Measurements from ENCODE around the gene CFAP46. TPM values are rescaled to one million over a fixed set of nuclear protein-coding genes. Genes with fewer than 3 reads are reported as not detected.

CFAP46 gene
- total RNA-seq, 2 experiments from 2014 or later = not detected

GRCh38 chr10:132851451-132851850, 90.9 kb downstream of the CFAP46 start:
- Mint-ChIP-seq H3K27me3 (ENCODE audit: low read depth) (peaks cover 16% of the 10 kb centered on the region), H3K4me1 (ENCODE audit: low read depth) (peaks cover 8% of the 10 kb centered on the region), H3K27ac (no peak overlapping the region), H3K9me3 (ENCODE audit: insufficient read depth) (no peaks in the 10 kb centered on the region), H3K4me3 (no peak overlapping the region), H3K36me3 (ENCODE audit: low read depth) (no peaks in the 10 kb centered on the region)
- ChIA-PET CTCF (no interaction called here), POLR2A (interaction anchor here (0.9 kb wide), 1 partner anchor 457 kb away, joined by 3 read pairs; no protein-coding TSS in a partner anchor)
- ATAC-seq (no peak), DNase-seq (no peak)

GRCh38 chr10:132850896-132851295, 91.5 kb downstream of the CFAP46 start:
- DNase-seq (no peak), ATAC-seq (no peak)
- H3K36me3 Mint-ChIP-seq (ENCODE audit: low read depth) = no peaks in the 10 kb centered on the region
- POLR2A ChIA-PET = interaction anchor here (0.9 kb wide), 1 partner anchor 457 kb away, joined by 3 read pairs; no protein-coding TSS in a partner anchor
- no peaks in the 10 kb centered on the region for H3K9me3 Mint-ChIP-seq (ENCODE audit: insufficient read depth)
- peaks cover 13% of the 10 kb centered on the region for H3K27me3 Mint-ChIP-seq (ENCODE audit: low read depth)
- CTCF ChIA-PET = no interaction called here
- H3K4me3 Mint-ChIP-seq = no peak overlapping the region
- no peak overlapping the region for H3K27ac Mint-ChIP-seq
- H3K4me1 Mint-ChIP-seq (ENCODE audit: low read depth) = peaks cover 8% of the 10 kb centered on the region

DNA sequence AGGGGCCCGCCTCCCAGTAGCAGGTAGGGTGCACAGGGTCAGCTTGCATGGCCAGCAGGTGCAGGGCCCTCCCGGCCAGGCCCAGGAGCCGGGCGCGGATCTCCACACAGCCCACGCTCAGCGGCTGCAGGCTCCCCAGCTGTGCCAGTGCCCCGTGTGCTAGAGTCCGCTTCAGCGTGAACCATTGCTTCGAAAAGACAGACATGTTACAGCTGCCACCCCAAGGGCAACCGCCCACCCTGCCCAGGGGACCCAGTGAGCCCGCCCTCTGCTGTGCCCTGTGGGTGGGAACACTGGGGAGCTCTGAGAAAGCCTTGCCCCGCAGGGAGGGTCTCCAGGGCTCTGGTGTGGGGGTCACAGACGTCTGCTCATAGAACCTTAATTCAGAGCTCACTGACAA, 92.1 kb downstream of the CFAP46 start:
- DNase-seq (no peak), ATAC-seq (no peak)
- ChIA-PET CTCF (no interaction called here), POLR2A (no interaction called here)
- no peak overlapping the region for H3K4me3 Mint-ChIP-seq
- no peak overlapping the region for H3K27ac Mint-ChIP-seq
- H3K36me3 Mint-ChIP-seq (ENCODE audit: low read depth) = no peaks in the 10 kb centered on the region
- H3K4me1 Mint-ChIP-seq (ENCODE audit: low read depth) = peaks cover 8% of the 10 kb centered on the region
- H3K9me3 Mint-ChIP-seq (ENCODE audit: insufficient read depth) = no peaks in the 10 kb centered on the region
- H3K27me3 Mint-ChIP-seq (ENCODE audit: low read depth) = peaks cover 12% of the 10 kb centered on the region

GRCh38 chr10:132849546-132850031, 92.8 kb downstream of the CFAP46 start:
- CTCF ChIA-PET = no interaction called here
- peaks cover 8% of the 10 kb centered on the region for H3K4me1 Mint-ChIP-seq (ENCODE audit: low read depth)
- H3K27me3 Mint-ChIP-seq (ENCODE audit: low read depth) = peaks cover 11% of the 10 kb centered on the region
- H3K27ac Mint-ChIP-seq = no peak overlapping the region
- DNase-seq (no peak), ATAC-seq (no peak)
- no peaks in the 10 kb centered on the region for H3K9me3 Mint-ChIP-seq (ENCODE audit: insufficient read depth)
- no peak overlapping the region for H3K4me3 Mint-ChIP-seq
- POLR2A ChIA-PET = no interaction called here
- H3K36me3 Mint-ChIP-seq (ENCODE audit: low read depth) = no peaks in the 10 kb centered on the region

GRCh38 chr10:132848951-132849545, 93.3 kb downstream of the CFAP46 start:
- no peak for ATAC-seq
- ChIA-PET POLR2A (no interaction called here), CTCF (no interaction called here)
- DNase-seq = no peak
- Mint-ChIP-seq H3K27ac (no peak overlapping the region), H3K9me3 (ENCODE audit: insufficient read depth) (no peaks in the 10 kb centered on the region), H3K4me1 (ENCODE audit: low read depth) (peaks cover 8% of the 10 kb centered on the region), H3K4me3 (no peak overlapping the region), H3K36me3 (ENCODE audit: low read depth) (no peaks in the 10 kb centered on the region), H3K27me3 (ENCODE audit: low read depth) (peaks cover 9% of the 10 kb centered on the region)

DNA sequence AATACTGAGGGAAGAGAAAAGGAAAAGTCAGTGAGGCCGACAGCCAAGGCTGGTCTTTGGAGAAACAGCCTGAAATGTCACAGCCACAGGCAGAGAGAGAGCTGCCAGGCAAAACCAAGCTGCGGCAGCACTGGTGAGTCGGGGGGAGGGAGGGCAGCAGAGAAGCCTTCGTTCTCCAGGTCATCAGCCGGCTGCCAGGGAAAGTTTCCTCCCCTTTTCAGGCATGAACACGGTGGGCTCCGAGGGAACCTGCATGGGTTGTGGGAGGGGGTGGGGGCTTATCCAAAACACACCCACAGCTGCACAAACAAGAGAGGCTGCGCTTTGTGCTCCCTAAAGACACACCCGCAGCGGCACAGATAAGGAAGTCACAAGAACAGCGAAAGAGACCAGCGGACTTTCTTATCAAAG, 94.1 kb downstream of the CFAP46 start:
- ATAC-seq (no peak), DNase-seq (no peak)
- peaks cover 4% of the 10 kb centered on the region for H3K27me3 Mint-ChIP-seq (ENCODE audit: low read depth)
- no peaks in the 10 kb centered on the region for H3K9me3 Mint-ChIP-seq (ENCODE audit: insufficient read depth)
- CTCF ChIA-PET = no interaction called here
- H3K4me1 Mint-ChIP-seq (ENCODE audit: low read depth) = peaks cover 8% of the 10 kb centered on the region
- POLR2A ChIA-PET = no interaction called here
- H3K27ac Mint-ChIP-seq = no peak overlapping the region
- no peaks in the 10 kb centered on the region for H3K36me3 Mint-ChIP-seq (ENCODE audit: low read depth)
- no peak overlapping the region for H3K4me3 Mint-ChIP-seq

DNA sequence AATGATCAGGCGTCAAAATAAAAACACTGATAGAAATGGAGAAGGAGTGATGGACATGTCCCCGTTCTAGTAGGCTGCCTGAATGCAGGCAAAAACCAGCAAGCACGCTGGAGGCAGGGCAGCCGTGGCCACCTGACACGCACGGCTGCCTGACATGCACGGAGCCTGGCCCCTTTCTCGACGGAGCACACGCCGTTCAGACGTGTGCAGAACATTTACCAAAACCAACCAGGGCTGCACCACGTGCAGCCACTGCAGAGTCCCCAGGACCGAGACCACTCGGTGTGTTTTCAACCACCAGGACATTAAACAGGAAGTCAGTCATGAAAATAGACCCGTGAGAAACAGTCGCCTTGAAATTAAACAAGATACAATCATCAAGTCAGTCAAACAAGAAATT, 94.5 kb downstream of the CFAP46 start:
- ChIA-PET POLR2A (no interaction called here), CTCF (no interaction called here)
- H3K27me3 Mint-ChIP-seq (ENCODE audit: low read depth) = peaks cover 4% of the 10 kb centered on the region
- no peak overlapping the region for H3K4me3 Mint-ChIP-seq
- ATAC-seq (no peak), DNase-seq (no peak)
- no peak overlapping the region for H3K27ac Mint-ChIP-seq
- no peaks in the 10 kb centered on the region for H3K9me3 Mint-ChIP-seq (ENCODE audit: insufficient read depth)
- H3K4me1 Mint-ChIP-seq (ENCODE audit: low read depth) = peaks cover 8% of the 10 kb centered on the region
- no peaks in the 10 kb centered on the region for H3K36me3 Mint-ChIP-seq (ENCODE audit: low read depth)

DNA sequence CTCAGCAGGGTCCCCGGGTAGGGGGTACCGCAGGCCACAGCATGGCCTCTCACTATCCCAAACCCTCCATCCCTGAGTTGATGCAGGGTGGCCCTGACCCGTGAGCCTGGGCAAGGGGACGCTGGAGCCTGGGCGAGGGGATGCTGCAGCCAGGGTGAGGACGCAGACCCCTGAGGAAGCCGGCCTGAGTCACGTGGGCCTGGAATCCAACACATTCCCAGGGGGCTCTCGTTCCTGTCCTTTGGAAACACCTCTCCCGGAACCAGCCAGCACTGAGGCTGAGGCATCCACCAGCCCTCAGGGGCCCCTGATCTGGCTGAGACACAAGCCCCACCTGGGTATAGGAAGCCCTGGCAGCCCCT, 95.0 kb downstream of the CFAP46 start:
- no peak for DNase-seq
- ChIA-PET POLR2A (no interaction called here), CTCF (no interaction called here)
- ATAC-seq = no peak
- Mint-ChIP-seq H3K4me3 (no peak overlapping the region), H3K27me3 (ENCODE audit: low read depth) (peaks cover 4% of the 10 kb centered on the region), H3K9me3 (ENCODE audit: insufficient read depth) (peaks cover under 1% of the 10 kb centered on the region), H3K4me1 (ENCODE audit: low read depth) (peaks cover 8% of the 10 kb centered on the region), H3K27ac (no peak overlapping the region), H3K36me3 (ENCODE audit: low read depth) (no peaks in the 10 kb centered on the region)

- POLR2A ChIA-PET = no interaction called here
- DNase-seq (no peak), ATAC-seq (no peak)
- Mint-ChIP-seq H3K27ac (no peak overlapping the region), H3K9me3 (ENCODE audit: insufficient read depth) (peaks cover 7% of the 10 kb centered on the region), H3K27me3 (ENCODE audit: low read depth) (peaks cover 4% of the 10 kb centered on the region), H3K4me1 (ENCODE audit: low read depth) (peaks cover 8% of the 10 kb centered on the region), H3K36me3 (ENCODE audit: low read depth) (no peaks in the 10 kb centered on the region), H3K4me3 (no peak overlapping the region)
- CTCF ChIA-PET = no interaction called here
These were observed 95.5 kb downstream of the CFAP46 start for GRCh38 chr10:132846631-132847415.

GRCh38 chr10:132845780-132846595, 96.4 kb downstream of the CFAP46 start:
- ATAC-seq = no peak
- Mint-ChIP-seq H3K4me3 (no peak overlapping the region), H3K9me3 (ENCODE audit: insufficient read depth) (peaks cover 8% of the 10 kb centered on the region), H3K4me1 (ENCODE audit: low read depth) (peaks cover 8% of the 10 kb centered on the region), H3K27ac (no peak overlapping the region), H3K36me3 (ENCODE audit: low read depth) (no peaks in the 10 kb centered on the region), H3K27me3 (ENCODE audit: low read depth) (peaks cover 4% of the 10 kb centered on the region)
- CTCF ChIA-PET = no interaction called here
- DNase-seq = no peak
- POLR2A ChIA-PET = interaction anchor here (0.5 kb wide), 1 partner anchor 33 kb away, joined by 3 read pairs; no protein-coding TSS in a partner anchor

DNA sequence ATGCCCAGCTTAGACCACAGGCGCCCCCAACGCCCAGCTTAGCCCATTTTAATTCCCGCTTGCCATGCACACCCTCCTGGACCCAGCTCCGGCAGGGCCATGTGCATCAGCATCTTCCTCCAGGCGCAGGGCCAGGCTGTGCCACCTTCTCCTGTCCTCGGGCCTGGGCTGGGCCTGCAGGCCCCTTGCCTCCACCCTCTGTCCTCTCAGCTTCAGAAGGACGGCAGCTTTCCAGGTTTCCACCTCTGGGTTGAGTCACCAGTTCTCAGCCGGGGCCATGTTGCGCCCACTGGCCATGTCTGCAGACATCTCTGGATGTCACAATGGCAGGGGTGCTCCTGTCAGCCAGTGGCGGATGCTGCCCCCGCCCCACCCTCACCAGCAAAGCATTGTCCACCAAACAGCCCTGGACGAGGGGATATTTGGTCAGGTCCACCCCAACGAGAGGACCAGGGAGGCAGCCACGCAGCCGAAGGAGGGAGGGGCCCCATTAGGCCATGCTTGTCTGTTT, 97.3 kb downstream of the CFAP46 start:
- DNase-seq = no peak
- ChIA-PET POLR2A (no interaction called here), CTCF (no interaction called here)
- Mint-ChIP-seq H3K27ac (no peak overlapping the region), H3K36me3 (ENCODE audit: low read depth) (no peaks in the 10 kb centered on the region), H3K4me3 (no peak overlapping the region), H3K27me3 (ENCODE audit: low read depth) (peaks cover 4% of the 10 kb centered on the region), H3K9me3 (ENCODE audit: insufficient read depth) (peaks cover 8% of the 10 kb centered on the region), H3K4me1 (ENCODE audit: low read depth) (peaks cover 8% of the 10 kb centered on the region)
- no peak for ATAC-seq
